GM12891 (cell line): ENCODE results near the gene EDEM3.

ENCODE experiments used
- PAX5 ChIP-seq: IDR thresholded peaks from 2 replicates; pipeline ENCODE4 v1.6.1; 2011; ENCODE audit warnings: low read length, moderate library complexity, mild to moderate bottlenecking; ENCODE audit not compliant: insufficient read depth, severe bottlenecking
- POLR2AphosphoS5 ChIP-seq: IDR thresholded peaks from 2 replicates; pipeline ENCODE4 v1.6.1; 2011; ENCODE audit warnings: low read depth, low read length, control low read depth

DNA sequence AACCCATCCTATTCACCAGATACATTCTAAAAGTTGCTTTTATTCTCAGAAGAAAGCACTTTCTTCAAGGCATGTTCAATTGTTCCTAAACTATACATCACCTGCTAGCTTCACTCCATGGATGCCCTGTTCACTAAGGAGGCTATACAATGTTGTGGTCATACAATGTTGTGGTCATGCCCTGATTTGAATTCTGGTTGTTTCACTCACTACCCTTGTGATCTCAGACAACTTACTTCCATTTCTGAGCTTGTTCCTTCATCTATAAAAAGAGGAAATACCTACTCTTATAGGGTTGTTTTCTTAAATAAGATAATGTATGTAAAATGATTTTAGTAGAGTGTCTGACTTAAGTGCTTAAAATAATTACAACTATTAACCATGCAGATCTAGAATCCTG lies 19.7 kb downstream of the EDEM3 start:
- no peak for TF ChIP-seq PAX5
- no peak for TF ChIP-seq POLR2AphosphoS5
